Memory B cell (primary cell): ENCODE data around the gene TP63.

Source experiments
- ATAC-seq: fragments of 150-1000 bp; cut with Tn5 transposase; 2 replicates; pipeline ENCODE4 v1.10.0; 2021; ENCODE audit warnings: low read depth, mild to moderate bottlenecking, moderate library complexity
- DNase-seq, 2 donors: peaks; one replicate each; pipeline ENCODE4 v3.0.0; 2022; ENCODE audit warnings: low spot score in 2 of 2
- H3K27ac Mint-ChIP-seq: one replicate; pipeline ENCODE4 v1.8.0; 2022; ENCODE audit warnings: mild to moderate bottlenecking, moderate library complexity, mixed read lengths
- H3K27me3 Mint-ChIP-seq: one replicate; pipeline ENCODE4 v1.8.0; 2022; ENCODE audit warnings: mixed read lengths
- H3K36me3 Mint-ChIP-seq: one replicate; pipeline ENCODE4 v1.8.0; 2022; ENCODE audit warnings: mild to moderate bottlenecking, mixed read lengths
- H3K4me1 Mint-ChIP-seq: one replicate; pipeline ENCODE4 v1.8.0; 2022; ENCODE audit warnings: mixed read lengths
- H3K4me3 Mint-ChIP-seq: one replicate; pipeline ENCODE4 v1.8.0; 2022; ENCODE audit warnings: mild to moderate bottlenecking, moderate library complexity, mixed read lengths
- H3K9me3 Mint-ChIP-seq: one replicate; pipeline ENCODE4 v1.8.0; 2022; ENCODE audit warnings: mixed read lengths

Gene TP63

DNA sequence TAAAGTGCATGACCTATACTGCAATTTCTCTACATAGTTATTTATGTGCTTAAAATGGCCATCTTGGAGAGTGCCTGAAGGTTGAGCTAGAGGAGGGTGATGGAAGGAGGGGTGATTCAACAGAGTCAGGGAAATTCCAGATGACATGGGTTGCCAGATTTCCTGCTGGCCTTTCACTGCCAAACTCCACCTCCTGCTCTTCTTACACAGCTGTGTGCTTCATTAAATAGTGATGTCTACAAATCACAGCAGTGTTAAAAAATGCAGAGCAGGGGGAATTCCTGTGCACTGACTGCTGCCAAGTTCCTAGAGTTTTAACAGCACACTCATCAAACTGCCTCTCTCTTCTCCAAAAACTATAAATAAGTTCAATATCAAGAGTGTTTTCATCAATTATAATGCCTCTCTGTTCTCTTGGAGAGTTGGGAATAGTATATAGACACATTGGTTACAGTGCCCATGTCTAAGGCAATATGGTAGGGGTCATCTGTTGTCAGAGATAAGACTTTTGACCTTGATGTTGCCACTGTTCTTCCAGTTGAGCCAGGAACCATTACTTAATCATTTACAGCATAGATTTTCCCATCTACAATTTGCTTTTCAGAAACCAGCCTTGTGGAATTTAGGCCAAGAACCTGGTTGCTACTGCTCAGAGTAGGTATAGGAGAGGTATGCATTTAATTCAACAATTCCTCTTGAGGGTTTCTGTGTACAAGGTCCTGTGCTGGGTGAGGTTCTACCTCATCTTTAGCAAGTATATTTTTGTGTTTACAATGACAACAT lies 79.6 kb downstream of the TP63 start:
- Mint-ChIP-seq H3K9me3 (no peaks in the 10 kb centered on the region), H3K4me3 (no peak overlapping the region), H3K27me3 (no peaks in the 10 kb centered on the region), H3K36me3 (no peaks in the 10 kb centered on the region), H3K27ac (no peak overlapping the region), H3K4me1 (peaks cover 4% of the 10 kb centered on the region)
- DNase-seq (no peak), ATAC-seq (peak; percentile 29)

DNA sequence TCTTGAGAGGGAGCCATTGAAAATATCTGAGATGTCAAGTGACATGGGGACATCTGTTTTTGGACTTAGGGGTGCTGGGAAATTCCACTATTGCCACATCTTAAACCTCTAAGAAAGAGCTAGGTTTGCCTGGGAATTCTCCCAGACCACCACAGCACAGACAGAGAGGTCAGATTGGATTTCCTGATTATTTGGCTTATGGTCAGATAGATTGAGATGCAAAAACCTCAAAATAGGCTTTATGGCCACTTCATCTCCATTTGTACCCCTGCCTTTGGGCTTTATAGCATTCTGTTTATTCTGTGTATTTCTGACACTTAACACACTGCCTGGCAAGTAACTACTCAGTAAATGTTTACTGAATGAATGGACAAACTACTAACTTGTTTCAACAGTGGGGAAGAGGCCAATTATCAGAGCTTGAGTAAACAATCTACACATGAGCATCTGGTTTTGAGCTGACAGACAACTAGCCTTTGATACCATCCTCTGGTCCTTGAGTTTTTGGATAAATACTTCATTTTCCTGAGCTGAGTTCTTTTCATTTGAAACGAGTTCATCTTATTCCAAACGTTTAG lies 81.8 kb downstream of the TP63 start:
- H3K4me3 Mint-ChIP-seq: no peak overlapping the region
- ATAC-seq (no peak), DNase-seq (no peak)
- no peak overlapping the region for H3K27ac Mint-ChIP-seq
- no peaks in the 10 kb centered on the region for H3K9me3 Mint-ChIP-seq
- no peaks in the 10 kb centered on the region for H3K36me3 Mint-ChIP-seq
- no peaks in the 10 kb centered on the region for H3K27me3 Mint-ChIP-seq
- H3K4me1 Mint-ChIP-seq: peaks cover 4% of the 10 kb centered on the region

DNA sequence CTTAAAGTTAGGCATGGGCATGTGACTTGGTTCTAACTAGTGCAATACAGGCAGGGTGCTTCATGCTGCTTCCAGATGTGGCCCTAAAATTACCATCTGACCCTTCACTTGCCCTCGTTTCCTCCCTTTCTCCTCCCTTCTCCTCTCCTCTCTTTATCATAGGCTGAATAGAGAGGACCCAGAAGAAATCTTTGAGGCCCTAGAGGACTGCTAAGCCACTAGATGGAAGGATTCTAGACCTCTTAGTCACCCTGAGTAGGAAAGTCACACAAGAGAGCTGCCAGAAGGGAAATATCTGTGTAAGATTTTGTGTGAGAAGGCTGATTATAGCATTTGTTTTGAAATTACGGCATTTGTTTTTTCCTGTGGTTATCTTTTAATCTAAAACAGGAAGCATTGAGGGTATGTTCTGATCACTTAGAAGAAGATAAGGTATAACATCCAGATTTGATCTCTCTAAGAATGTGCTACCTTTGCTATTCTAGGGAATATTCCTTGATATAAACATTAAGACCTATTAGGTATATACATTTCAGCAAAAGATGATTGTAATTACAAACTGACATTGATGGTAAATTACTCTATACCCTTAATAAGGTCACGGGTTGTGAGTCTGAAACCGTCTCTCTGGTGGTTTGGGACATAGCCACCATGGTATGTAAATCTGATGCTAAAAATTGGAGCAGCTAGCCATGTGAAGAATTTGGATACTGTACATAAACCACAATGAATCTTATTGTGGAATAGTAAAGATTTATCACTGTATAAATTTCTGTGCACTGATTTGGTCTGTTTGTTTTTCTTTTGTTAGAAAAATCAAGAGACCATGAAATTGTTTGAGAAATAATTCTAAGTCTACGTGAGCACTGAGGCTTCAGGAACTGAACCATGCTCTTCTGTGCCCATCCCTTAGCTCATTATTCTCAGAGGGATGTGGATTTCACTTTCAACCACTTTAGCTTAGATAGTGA lies 84.1 kb downstream of the TP63 start:
- no peaks in the 10 kb centered on the region for H3K36me3 Mint-ChIP-seq
- ATAC-seq: no peak
- H3K4me3 Mint-ChIP-seq: no peak overlapping the region
- no peak for DNase-seq
- no peak overlapping the region for H3K27ac Mint-ChIP-seq
- H3K4me1 Mint-ChIP-seq: peaks cover 4% of the 10 kb centered on the region
- H3K27me3 Mint-ChIP-seq: no peaks in the 10 kb centered on the region
- no peaks in the 10 kb centered on the region for H3K9me3 Mint-ChIP-seq

DNA sequence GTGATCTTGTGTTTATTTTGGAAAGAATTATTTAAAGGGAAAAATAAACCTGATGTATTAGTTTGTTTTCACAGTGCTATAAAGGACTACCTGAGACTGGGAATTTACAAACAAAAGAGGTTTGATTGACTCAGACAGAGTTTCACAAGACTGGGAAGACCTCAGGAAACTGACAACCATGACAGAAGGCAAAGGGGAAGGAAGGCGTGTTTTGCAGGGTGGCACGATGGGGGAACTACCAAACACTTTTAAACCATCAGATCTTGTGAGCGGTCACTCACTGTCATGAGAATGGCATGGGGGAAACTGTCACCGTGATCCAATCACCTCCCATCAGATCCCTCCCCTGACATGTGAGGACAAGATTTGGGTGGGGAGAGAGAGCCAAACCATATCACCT lies 87.0 kb downstream of the TP63 start:
- H3K27ac Mint-ChIP-seq: no peak overlapping the region
- ATAC-seq (no peak), DNase-seq (no peak)
- peaks cover 4% of the 10 kb centered on the region for H3K4me1 Mint-ChIP-seq
- H3K9me3 Mint-ChIP-seq: no peaks in the 10 kb centered on the region
- no peaks in the 10 kb centered on the region for H3K36me3 Mint-ChIP-seq
- no peak overlapping the region for H3K4me3 Mint-ChIP-seq
- no peaks in the 10 kb centered on the region for H3K27me3 Mint-ChIP-seq

DNA sequence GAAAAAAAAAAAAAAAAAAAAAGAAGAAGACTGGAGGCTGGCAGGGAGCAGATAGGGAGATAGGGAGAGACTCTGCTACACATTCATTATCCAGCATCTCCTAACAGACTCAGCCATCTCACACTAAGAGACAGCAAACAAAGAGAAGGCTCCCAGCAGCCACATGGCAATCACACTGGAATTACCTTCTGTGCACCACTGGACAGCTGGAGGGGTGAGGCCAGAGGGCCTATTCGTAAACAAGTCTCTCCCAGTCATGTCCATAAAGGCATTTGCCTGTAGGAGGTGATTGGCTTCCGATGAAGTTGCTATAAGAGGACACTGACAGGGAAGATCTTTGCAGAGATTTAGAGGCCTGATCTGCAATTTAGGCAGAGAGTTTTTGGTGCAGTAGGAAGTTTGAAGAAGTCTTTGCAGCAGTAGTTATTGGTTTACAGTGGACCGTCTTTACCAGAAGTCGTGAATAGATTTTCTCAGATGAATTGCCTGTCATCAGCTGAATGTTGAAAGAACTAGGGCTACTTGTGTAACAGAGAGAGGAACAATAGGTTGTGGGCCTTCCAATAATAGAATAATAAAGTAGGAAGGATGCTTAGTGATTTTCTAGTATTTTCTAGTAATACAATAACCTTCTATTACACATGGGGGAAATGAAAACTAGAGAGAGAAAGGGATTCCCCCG lies 89.7 kb downstream of the TP63 start:
- Mint-ChIP-seq H3K9me3 (no peaks in the 10 kb centered on the region), H3K27me3 (no peaks in the 10 kb centered on the region), H3K4me1 (no peaks in the 10 kb centered on the region), H3K36me3 (no peaks in the 10 kb centered on the region), H3K27ac (no peak overlapping the region), H3K4me3 (no peak overlapping the region)
- no peak for ATAC-seq
- no peak for DNase-seq

DNA sequence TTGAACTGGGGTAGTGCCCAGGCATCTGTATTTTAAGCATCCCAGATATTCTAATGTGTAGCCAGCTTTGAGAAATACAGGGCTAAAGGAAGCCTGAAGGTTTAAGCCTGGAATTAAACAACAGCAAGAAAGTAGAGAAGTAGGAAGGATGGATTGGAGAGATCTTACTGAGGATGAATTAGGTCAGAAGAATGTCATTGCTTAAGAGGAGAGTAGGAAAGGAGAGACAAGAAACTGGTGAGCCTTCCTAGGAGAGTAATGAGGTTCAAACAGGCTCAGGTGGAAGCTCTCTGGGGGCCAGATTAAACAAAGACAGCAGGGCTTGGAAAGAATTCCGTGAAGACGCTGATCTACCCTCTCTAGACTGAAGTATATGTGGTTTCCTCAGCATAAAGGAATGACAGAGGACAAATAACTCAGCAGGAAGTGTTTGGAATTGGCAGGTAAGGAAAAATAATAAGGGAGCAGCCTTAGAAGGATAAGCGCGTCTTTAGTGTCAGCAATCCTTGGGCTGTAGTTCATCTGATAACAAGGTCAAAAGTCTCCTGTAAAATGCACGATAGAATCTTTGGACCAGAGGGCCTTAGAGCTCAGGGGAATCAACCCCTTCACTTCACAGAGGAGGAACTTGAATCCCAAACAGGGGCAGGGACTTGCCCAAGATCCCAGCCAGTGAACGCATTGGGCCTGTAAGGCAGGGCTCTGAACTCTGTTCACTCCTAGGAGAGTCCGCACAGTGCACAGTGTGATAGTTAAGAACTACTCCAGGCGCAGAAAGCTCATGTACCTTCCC lies 90.9 kb downstream of the TP63 start:
- Mint-ChIP-seq H3K4me3 (no peak overlapping the region), H3K4me1 (no peaks in the 10 kb centered on the region), H3K27me3 (no peaks in the 10 kb centered on the region), H3K36me3 (no peaks in the 10 kb centered on the region), H3K27ac (no peak overlapping the region), H3K9me3 (no peaks in the 10 kb centered on the region)
- ATAC-seq: no peak
- DNase-seq: no peak

DNA sequence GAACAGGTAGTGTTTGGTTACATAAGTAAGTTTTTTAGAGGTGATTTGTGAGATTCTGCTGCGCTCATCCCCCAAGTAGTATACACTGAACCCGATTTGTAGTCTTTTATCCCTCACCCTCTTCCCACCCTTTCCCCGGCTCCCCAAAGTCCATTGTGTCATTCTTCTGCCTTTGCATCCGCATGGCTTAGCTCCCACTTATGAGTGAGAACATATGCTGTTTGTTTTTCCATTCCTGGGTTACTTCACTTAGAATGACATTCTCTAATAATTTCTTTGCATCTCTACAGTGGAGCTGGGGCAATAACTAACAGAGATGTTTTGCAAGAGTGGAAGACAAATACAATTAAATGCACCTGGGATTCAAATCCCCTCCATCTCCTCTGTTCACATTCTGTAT lies 93.2 kb downstream of the TP63 start:
- Mint-ChIP-seq H3K4me1 (no peaks in the 10 kb centered on the region), H3K27me3 (no peaks in the 10 kb centered on the region), H3K36me3 (no peaks in the 10 kb centered on the region), H3K4me3 (no peak overlapping the region), H3K27ac (no peak overlapping the region), H3K9me3 (peaks cover 2% of the 10 kb centered on the region)
- ATAC-seq (no peak), DNase-seq (no peak)

DNA sequence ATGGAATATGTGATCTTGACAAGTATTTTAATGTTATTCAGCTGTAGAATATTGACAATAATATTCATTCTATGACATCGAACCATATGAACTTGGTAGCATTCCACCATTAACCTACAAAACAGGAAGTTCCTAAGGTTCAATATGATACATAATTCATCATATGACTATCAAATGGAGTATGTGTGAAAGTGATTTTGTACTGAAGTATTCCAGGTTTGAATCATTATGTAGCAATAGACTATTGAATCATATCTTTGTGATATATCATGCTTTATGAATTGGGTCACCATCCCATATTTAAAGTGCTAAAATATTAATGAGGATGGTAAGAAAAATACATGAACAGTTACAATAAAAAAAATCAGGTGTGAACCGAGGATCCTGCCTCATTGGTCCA lies 95.1 kb downstream of the TP63 start:
- Mint-ChIP-seq H3K27me3 (no peaks in the 10 kb centered on the region), H3K4me1 (no peaks in the 10 kb centered on the region), H3K27ac (no peak overlapping the region), H3K4me3 (no peak overlapping the region), H3K36me3 (no peaks in the 10 kb centered on the region), H3K9me3 (peaks cover 2% of the 10 kb centered on the region)
- ATAC-seq (no peak), DNase-seq (no peak)

DNA sequence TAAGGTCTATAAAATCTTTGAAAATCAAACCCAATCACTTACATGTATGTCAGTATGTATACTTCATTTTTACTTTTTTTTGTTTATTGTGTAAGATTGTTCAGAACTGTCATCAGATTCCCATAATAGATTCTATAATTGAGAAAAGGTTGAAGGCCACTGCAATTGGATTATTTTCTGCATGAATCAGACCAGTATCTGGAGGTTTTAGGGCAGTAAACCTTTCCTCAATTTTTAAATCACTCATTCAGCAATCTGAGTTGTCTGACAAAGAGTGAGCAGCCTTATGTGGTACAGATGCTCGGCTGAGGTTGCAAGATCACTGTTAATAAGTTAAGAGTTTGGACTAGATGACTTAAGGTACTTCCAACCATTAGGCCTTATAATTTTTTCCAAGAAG lies 96.0 kb downstream of the TP63 start:
- Mint-ChIP-seq H3K36me3 (no peaks in the 10 kb centered on the region), H3K4me3 (no peak overlapping the region), H3K27me3 (no peaks in the 10 kb centered on the region), H3K27ac (no peak overlapping the region), H3K4me1 (no peaks in the 10 kb centered on the region), H3K9me3 (peaks cover 2% of the 10 kb centered on the region)
- no peak for DNase-seq
- no peak for ATAC-seq

DNA sequence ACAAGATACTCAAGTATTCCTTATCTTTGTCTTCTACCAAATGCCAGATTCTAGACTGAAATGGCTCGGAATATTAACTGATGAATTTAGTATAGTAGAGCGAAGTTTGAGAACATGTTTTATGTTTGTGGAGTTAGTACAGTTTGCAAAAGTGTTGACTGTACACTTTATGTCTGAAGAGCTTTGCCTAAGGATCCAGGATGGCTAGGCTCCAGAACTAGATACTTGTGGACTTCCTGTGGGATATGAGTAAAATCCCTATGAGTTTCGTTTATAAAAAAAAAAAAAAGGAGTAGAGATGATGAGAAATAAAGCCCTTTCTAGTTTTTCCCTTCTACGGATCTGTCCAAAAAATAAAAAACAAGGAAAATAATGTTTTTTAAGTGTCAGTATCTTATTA lies 96.7 kb downstream of the TP63 start:
- H3K36me3 Mint-ChIP-seq: no peaks in the 10 kb centered on the region
- H3K9me3 Mint-ChIP-seq: peaks cover 2% of the 10 kb centered on the region
- H3K4me1 Mint-ChIP-seq: no peaks in the 10 kb centered on the region
- H3K27me3 Mint-ChIP-seq: no peaks in the 10 kb centered on the region
- DNase-seq (no peak), ATAC-seq (no peak)
- no peak overlapping the region for H3K4me3 Mint-ChIP-seq
- no peak overlapping the region for H3K27ac Mint-ChIP-seq

DNA sequence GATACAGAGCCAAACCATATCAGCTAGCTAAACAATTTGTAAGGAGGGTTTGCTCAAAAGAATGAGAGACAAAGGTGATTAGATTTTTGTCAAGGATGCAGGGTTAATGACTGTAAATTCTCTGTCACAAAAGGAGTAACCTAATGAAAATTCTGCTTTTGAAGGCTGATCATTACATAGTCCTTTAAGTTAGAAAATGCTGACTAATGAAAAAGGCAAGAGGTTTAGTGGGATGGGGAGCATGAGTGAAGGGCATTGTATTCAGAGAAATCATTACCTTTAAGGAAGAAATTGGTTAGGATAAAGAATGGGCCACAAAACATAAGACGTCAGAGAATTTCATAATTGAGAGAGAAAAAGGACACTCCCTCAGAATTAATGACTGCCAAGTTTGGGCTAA lies 97.7 kb downstream of the TP63 start:
- H3K4me3 Mint-ChIP-seq: no peak overlapping the region
- no peak for DNase-seq
- H3K36me3 Mint-ChIP-seq: no peaks in the 10 kb centered on the region
- no peak overlapping the region for H3K27ac Mint-ChIP-seq
- no peak for ATAC-seq
- H3K27me3 Mint-ChIP-seq: no peaks in the 10 kb centered on the region
- H3K9me3 Mint-ChIP-seq: peaks cover 2% of the 10 kb centered on the region
- H3K4me1 Mint-ChIP-seq: no peaks in the 10 kb centered on the region

DNA sequence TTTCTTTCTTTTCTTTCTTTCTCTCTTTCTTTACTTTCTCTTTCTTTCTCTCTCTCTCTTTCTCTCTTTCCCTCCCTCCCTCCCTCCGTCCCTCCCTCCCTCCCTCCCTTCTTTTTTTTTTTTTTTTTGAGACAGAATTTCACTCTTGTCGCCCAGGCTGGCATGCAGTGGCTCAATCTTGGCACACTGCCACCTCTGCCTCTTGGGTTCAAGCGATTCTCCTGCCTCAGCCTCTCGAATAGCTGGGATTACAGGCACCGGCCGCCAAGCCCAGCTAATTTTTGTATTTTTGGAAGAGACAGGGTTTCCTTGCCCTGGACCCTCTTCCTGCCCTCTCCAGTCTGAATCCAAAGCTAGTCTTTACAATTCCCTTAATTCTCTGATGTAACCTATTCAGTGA lies 102.9 kb downstream of the TP63 start:
- ATAC-seq (no peak), DNase-seq (no peak)
- Mint-ChIP-seq H3K27me3 (peaks cover 3% of the 10 kb centered on the region), H3K36me3 (no peaks in the 10 kb centered on the region), H3K4me3 (no peak overlapping the region), H3K9me3 (peaks cover 6% of the 10 kb centered on the region), H3K27ac (no peak overlapping the region), H3K4me1 (no peaks in the 10 kb centered on the region)

DNA sequence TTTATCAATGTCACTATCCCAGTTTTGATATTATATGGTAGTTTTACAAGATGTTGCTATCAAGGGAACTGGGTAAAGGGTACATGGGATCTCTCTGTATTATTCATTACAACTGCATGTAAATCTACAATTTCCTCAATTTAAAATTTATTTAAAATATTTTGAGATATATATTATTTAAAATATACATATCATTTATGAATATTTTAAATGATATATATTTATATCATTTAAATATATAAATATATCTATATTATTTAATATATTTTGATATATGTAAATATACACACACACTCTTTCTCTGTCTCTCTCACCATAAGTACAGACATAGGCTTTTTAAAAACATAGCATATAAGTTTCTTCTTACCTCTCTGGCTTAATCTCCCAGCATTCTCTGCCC lies 104.7 kb downstream of the TP63 start:
- Mint-ChIP-seq H3K36me3 (no peaks in the 10 kb centered on the region), H3K27ac (no peak overlapping the region), H3K9me3 (peaks cover 4% of the 10 kb centered on the region), H3K4me1 (no peaks in the 10 kb centered on the region), H3K27me3 (peaks cover 3% of the 10 kb centered on the region), H3K4me3 (no peak overlapping the region)
- no peak for ATAC-seq
- no peak for DNase-seq
